Subcutaneous abdominal adipose tissue (tissue), 5 donors: ENCODE measurements around the gene LONP2.

Experiments
- H3K27ac ChIP-seq: one replicate; pipeline ENCODE4 v1.7.0; 2013; ENCODE audit warnings: low read depth, mild to moderate bottlenecking, inconsistent platforms, low read length, moderate library complexity
- H3K27me3 ChIP-seq, 5 donors: one replicate each; pipeline ENCODE4 v1.7.0; 2013; ENCODE audit warnings: low read length in 5 of 5, inconsistent platforms in 1 of 5; ENCODE audit not compliant: control insufficient read depth in 5 of 5, insufficient read depth in 4 of 5
- H3K36me3 ChIP-seq, 5 donors: one replicate each; pipeline ENCODE4 v1.7.0; 2013; ENCODE audit warnings: low read length in 5 of 5; ENCODE audit not compliant: control insufficient read depth in 5 of 5, insufficient read depth in 5 of 5
- H3K4me1 ChIP-seq, 5 donors: one replicate each; pipeline ENCODE4 v1.7.0; 2013; ENCODE audit warnings: low read length in 5 of 5, mild to moderate bottlenecking in 3 of 5, moderate library complexity in 1 of 5; ENCODE audit not compliant: control insufficient read depth in 5 of 5, insufficient read depth in 5 of 5
- H3K4me3 ChIP-seq, 5 donors: one replicate each; pipeline ENCODE4 v1.7.0; 2013; ENCODE audit warnings: low read length in 5 of 5, low read depth in 1 of 5
- H3K9ac ChIP-seq, 5 donors: one replicate each; pipeline ENCODE4 v1.7.0; 2013; ENCODE audit warnings: low read length in 5 of 5, mild to moderate bottlenecking in 4 of 5, moderate library complexity in 3 of 5
- H3K9me3 ChIP-seq, 5 donors: one replicate each; pipeline ENCODE4 v1.7.0; 2013; ENCODE audit warnings: low read length in 5 of 5; ENCODE audit not compliant: control insufficient read depth in 5 of 5
- donor health status: healthy.
- donor health status: healthy.
- donor health status: healthy.
- donor health status: healthy.
- donor health status: healthy.

Gene LONP2

DNA sequence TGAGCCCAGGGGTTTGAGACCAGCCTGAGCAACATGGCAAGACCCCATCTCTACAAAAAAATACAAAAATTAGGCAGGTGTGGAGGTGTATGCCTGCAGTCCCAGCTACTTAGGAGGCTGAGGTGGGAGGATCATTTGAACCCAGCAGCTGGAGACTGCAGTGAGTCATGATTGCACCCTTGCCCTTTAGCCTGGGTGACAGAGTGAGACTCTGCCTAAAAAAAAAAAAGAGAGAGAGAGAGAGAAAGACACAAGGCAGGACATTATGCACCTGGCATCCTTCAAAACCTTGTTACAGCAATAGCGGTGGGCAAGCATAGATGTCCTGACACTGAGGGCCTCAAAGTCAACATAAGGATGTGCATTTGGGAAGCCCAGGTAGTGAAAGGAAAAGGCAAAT is 161.1 kb downstream of the LONP2 start:
- Histone ChIP-seq H3K4me1 (peaks cover 0 to 15% (median 12%) of the 10 kb centered on the region in 5 donors), H3K27ac (no peak overlapping the region), H3K27me3 (no peaks in the 10 kb centered on the region), H3K36me3 (no peaks in the 10 kb centered on the region), H3K9me3 (no peaks in the 10 kb centered on the region), H3K4me3 (no peak overlapping the region), H3K9ac (no peak overlapping the region)

DNA sequence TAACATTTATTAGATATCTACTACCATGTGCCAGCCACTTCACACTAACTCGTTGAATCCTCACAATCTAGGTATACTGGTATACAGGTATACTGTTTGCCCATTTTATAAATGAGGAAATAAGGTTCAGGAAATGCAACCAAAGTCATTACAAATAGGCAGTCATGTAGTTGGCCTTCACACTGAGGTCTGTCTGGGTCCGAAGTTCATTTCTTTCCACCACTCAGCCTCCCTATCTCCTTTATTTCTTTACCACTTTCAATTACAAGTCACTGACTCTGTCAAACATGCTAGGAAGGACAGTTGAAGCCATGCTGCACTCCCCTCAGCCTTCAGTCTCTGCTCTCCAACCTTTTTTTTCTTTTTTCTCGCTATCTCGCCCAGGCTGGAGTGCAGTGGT is 161.8 kb downstream of the LONP2 start:
- Histone ChIP-seq H3K4me1 (peaks cover 0 to 21% (median 17%) of the 10 kb centered on the region in 5 donors), H3K27me3 (no peaks in the 10 kb centered on the region), H3K9me3 (no peaks in the 10 kb centered on the region), H3K27ac (no peak overlapping the region), H3K9ac (no peak overlapping the region), H3K36me3 (no peaks in the 10 kb centered on the region), H3K4me3 (no peak overlapping the region)
